HFFc6 (cell line): ENCODE data around the gene NPNT. TPM values are rescaled to one million over a fixed set of nuclear protein-coding genes. Genes with fewer than 3 reads are reported as not detected.

Experiments
- DNase-seq: peaks from one replicate; pipeline ENCODE4 v3.0.0-alpha.2; 2018
- H3K27ac Mint-ChIP-seq: 2 replicates; pipeline ENCODE4 v1.8.0; 2020; ENCODE audit warnings: mild to moderate bottlenecking, mixed read lengths
- H3K27me3 Mint-ChIP-seq: 2 replicates; pipeline ENCODE4 v1.8.0; 2021; ENCODE audit warnings: mild to moderate bottlenecking, moderate library complexity, mixed read lengths; ENCODE audit not compliant: insufficient read depth
- H3K36me3 Mint-ChIP-seq: 2 replicates; pipeline ENCODE4 v1.8.0; 2021; ENCODE audit warnings: low read depth, mixed read lengths
- H3K4me1 Mint-ChIP-seq: 2 replicates; pipeline ENCODE4 v1.8.0; 2020; ENCODE audit warnings: low read depth, mixed read lengths
- H3K4me3 Mint-ChIP-seq: 2 replicates; pipeline ENCODE4 v1.8.0; 2020; ENCODE audit warnings: mild to moderate bottlenecking, moderate library complexity, mixed read lengths
- H3K9me3 Mint-ChIP-seq: 2 replicates; pipeline ENCODE4 v1.8.0; 2020; ENCODE audit warnings: mild to moderate bottlenecking, mixed read lengths
- total RNA-seq, 6 experiments: library from RNA; stranded (reverse); fragmentation: NEBNext Ultra II Directional; extraction: Animal tissue kit (Norgen Biotek cat#: 25700); gene quantifications; 2 replicates in 1 of 6; 3 replicates in 5 of 6; pipeline ENCODE4 v1.2.3, GENCODE V29; 2021
- TF ChIP-seq, protein P1 (sequence below): fragments of 200-600 bp; sonication (generic); IDR thresholded peaks from 2 replicates; pipeline ENCODE4 v1.5.0; 2021; ENCODE audit warnings: antibody characterized with exemption, mild to moderate bottlenecking

The NPNT gene
- total RNA-seq, 6 experiments from 2014 or later, result not detected

- Mint-ChIP-seq H3K9me3 (peaks cover 8% of the 10 kb centered on the region), H3K36me3 (peaks cover 6% of the 10 kb centered on the region; the same call in 1 of the 2 replicates), H3K4me3 (no peak overlapping the region), H3K4me1 (no peaks in the 10 kb centered on the region; the same call in 1 of the 2 replicates), H3K27me3 (peaks cover 5% of the 10 kb centered on the region), H3K27ac (no peak overlapping the region)
- TF ChIP-seq, protein P1, sequence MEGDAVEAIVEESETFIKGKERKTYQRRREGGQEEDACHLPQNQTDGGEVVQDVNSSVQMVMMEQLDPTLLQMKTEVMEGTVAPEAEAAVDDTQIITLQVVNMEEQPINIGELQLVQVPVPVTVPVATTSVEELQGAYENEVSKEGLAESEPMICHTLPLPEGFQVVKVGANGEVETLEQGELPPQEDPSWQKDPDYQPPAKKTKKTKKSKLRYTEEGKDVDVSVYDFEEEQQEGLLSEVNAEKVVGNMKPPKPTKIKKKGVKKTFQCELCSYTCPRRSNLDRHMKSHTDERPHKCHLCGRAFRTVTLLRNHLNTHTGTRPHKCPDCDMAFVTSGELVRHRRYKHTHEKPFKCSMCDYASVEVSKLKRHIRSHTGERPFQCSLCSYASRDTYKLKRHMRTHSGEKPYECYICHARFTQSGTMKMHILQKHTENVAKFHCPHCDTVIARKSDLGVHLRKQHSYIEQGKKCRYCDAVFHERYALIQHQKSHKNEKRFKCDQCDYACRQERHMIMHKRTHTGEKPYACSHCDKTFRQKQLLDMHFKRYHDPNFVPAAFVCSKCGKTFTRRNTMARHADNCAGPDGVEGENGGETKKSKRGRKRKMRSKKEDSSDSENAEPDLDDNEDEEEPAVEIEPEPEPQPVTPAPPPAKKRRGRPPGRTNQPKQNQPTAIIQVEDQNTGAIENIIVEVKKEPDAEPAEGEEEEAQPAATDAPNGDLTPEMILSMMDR, result no peak
- DNase-seq, result no peak
Measured at GRCh38 chr4:105950701-105951100, 55.4 kb downstream of the NPNT start.

GRCh38 chr4:105951198-105951597 is 55.9 kb downstream of the NPNT start:
- H3K36me3 Mint-ChIP-seq, result peaks cover 5% of the 10 kb centered on the region; the same call in 1 of the 2 replicates
- TF ChIP-seq, protein P1, result no peak
- H3K27ac Mint-ChIP-seq, result no peak overlapping the region
- H3K27me3 Mint-ChIP-seq, result peaks cover 7% of the 10 kb centered on the region
- no peak overlapping the region for H3K4me3 Mint-ChIP-seq
- DNase-seq, result peak; percentile 46
- peaks cover 6% of the 10 kb centered on the region for H3K9me3 Mint-ChIP-seq
- no peaks in the 10 kb centered on the region; the same call in 1 of the 2 replicates for H3K4me1 Mint-ChIP-seq

DNA sequence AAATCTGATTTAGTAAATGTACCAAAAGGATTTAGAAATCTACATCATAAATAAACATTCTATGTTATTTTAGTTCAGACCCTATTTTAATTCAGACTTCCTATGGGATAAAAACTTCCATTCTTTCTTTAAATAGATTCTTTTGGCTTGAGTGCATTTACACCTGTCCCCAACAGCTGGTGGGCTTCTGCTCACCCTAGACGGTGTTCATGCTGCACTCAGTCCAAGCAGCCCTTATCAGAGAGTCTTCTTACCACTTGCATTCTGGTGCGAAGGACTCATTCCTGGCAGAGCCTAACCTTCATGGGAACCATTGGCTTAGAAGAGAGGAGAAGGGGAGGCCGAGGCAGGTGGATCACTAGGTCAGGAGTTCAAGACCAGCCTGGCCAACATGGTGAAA is 57.3 kb downstream of the NPNT start:
- no peak for DNase-seq
- no peak overlapping the region for H3K4me3 Mint-ChIP-seq
- no peaks in the 10 kb centered on the region for H3K36me3 Mint-ChIP-seq
- no peaks in the 10 kb centered on the region for H3K9me3 Mint-ChIP-seq
- H3K27ac Mint-ChIP-seq, result no peak overlapping the region
- no peaks in the 10 kb centered on the region; the same call in 1 of the 2 replicates for H3K4me1 Mint-ChIP-seq
- TF ChIP-seq, protein P1, result no peak
- H3K27me3 Mint-ChIP-seq, result peaks cover 5% of the 10 kb centered on the region; the same call in 1 of the 2 replicates

DNA sequence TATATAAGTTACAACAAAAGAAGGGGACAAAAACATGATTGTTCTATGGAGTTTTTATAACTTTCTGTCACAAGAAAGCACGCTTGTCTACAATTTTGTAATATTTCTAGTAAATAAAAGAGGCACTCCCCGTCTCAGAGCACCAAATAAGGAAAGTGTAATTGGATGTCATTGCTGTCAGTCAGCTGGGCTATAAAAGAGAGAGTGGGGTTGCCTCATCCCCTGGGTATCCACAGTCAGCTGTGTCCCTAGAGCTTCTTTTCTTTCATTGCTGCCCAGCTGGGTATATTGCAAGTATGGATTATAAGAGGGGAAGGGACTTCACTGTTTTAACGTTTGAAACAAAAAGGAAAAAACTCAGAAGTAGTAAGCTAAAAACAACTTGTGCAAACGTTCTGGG is 61.3 kb downstream of the NPNT start:
- H3K27ac Mint-ChIP-seq, result no peak overlapping the region
- no peak overlapping the region for H3K4me3 Mint-ChIP-seq
- no peaks in the 10 kb centered on the region for H3K9me3 Mint-ChIP-seq
- H3K27me3 Mint-ChIP-seq, result peaks cover 5% of the 10 kb centered on the region
- H3K36me3 Mint-ChIP-seq, result no peaks in the 10 kb centered on the region
- no peaks in the 10 kb centered on the region; the same call in 1 of the 2 replicates for H3K4me1 Mint-ChIP-seq
- TF ChIP-seq, protein P1, result no peak
- peak; percentile 26 for DNase-seq

DNA sequence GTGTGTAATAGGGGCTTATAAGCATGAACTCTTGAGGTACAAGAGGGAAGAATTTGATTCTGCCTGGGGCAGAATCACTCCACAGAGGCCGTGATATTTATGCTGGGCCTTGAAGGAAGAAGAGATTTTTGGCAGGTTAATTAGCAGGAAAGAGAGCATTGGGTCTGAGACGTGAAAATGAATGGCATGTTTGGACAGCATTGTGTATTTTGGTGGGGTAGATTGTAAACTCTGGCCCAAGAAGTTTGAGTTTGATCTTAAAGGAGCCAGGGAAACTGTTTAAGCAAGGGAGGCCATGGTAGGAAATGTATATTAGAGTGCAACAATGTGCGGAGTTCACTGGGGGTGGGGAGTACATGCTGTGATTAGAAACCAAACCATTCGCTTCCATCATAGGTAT is 62.4 kb downstream of the NPNT start:
- no peaks in the 10 kb centered on the region for H3K4me1 Mint-ChIP-seq
- no peak overlapping the region for H3K4me3 Mint-ChIP-seq
- DNase-seq, result no peak
- no peak overlapping the region for H3K27ac Mint-ChIP-seq
- peaks cover 2% of the 10 kb centered on the region for H3K27me3 Mint-ChIP-seq
- TF ChIP-seq, protein P1, result no peak
- no peaks in the 10 kb centered on the region for H3K36me3 Mint-ChIP-seq
- H3K9me3 Mint-ChIP-seq, result no peaks in the 10 kb centered on the region
